Measurements from ENCODE around the gene ATG101. TPM values are rescaled to one million over a fixed set of nuclear protein-coding genes. Genes with fewer than 3 reads are reported as not detected.

Gene ATG101
- 10 to 100 TPM; 30.5 to 30.8 TPM for total RNA-seq

DNA sequence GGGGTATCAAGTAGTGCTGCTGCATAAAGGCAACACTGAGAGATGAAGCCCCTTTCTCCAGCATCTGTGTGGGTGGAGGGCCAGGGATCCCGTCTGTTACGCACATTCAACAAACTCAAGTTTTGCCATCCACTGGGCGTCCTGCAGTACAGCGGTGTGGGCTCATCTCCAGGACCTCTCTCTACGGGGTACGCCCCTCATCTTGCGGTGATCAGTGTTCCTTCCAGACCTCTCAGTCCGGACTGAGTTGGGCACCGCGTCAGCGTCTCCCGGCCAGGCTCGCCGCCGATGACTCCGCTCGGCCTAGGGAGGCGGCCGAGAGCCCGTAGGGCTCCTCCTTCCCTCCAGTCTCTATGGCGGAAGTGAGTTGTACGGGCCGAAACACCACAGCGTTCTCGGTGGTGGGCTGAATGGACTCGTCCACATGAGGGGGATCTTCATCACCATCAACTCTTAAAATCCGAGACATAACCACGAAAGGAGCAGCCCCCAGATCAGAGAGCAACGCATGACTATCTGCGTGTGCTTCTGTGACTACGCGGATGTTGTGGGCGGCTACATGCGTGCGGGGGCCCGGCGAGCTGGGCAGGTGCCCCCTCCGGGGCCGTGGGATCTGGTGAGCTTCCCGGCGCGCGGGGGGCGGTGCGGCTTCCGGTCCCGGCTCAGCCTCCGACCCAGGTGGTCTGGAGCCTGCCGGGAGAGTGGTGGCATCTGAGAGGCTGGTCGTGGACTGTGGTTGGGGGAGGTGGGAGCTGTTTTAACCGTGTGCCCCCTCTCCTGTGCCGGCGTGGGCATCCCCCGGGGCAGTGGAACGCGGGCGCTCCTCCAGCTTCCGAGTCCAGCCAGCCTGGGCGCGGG lies at the start of gene ATG101:
TSS of gene ATG101 (plus strand) at position 652 of the 858 bp plus-strand sequence. CDS start 3,673 bp downstream, outside the sequence.
- Mint-ChIP-seq H3K27ac (peak within 1 kb of the TSS; percentile 96), H3K36me3 (ENCODE audit: low read depth) (peaks cover 30% of the 10 kb centered on the region), H3K27me3 (peaks cover 7% of the 10 kb centered on the region), H3K4me3 (peak within 1 kb of the TSS; percentile 98), H3K9me3 (no peaks in the 10 kb centered on the region), H3K4me1 (peaks cover 62% of the 10 kb centered on the region)
- DNase-seq, result peak; percentile 88
- POLR2A ChIA-PET, result interaction anchor here (0.7 to 4.9 kb wide), 14 partner anchors 8 to 249 kb away, joined by 3 to 83 read pairs (median 4); partner anchors contain the start of genes NR4A1 and SMIM41
- CTCF ChIA-PET, result interaction anchor here (0.5 to 18.2 kb wide), 21 partner anchors 8 to 182 kb away, joined by 3 to 290 read pairs (median 4); partner anchors contain the start of genes NR4A1 and SMIM41

- ChIA-PET CTCF (interaction anchor here (0.6 to 12.6 kb wide), 14 partner anchors 10 to 197 kb away, joined by 3 to 309 read pairs (median 5); partner anchors contain the start of genes ATG101, SMIM41 and TAMALIN), POLR2A (interaction anchor here (0.6 to 11.8 kb wide), 6 partner anchors 13 to 49 kb away, joined by 3 to 117 read pairs (median 4); partner anchors contain the start of genes ATG101, NR4A1 and TAMALIN)
- Mint-ChIP-seq H3K27me3 (peaks cover 6% of the 10 kb centered on the region), H3K4me1 (peaks cover 38% of the 10 kb centered on the region), H3K9me3 (no peaks in the 10 kb centered on the region), H3K27ac (no peak overlapping the region), H3K36me3 (ENCODE audit: low read depth) (no peaks in the 10 kb centered on the region), H3K4me3 (no peak overlapping the region)
- DNase-seq, result peak; percentile 70
These were observed 49.0 kb upstream of the ATG101 start for GRCh38 chr12:52020539-52021336.

DNA sequence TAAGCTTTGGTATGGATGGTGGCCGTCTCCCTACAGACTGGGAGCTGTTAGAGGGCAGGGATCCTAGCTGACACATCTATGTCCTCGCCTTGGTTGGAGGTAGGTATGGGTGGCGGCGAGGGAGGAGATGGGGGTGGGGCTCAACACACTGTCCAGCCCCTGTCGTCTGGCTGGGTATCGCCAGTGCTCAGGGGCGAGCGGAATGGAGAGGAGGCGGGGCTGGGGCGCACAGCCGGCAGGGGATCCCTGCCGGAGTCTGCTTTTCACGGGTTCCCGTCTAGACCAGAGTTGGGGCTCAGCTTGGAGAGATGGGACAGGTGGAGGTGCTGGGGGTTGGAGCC lies 47.0 kb upstream of the ATG101 start:
- Mint-ChIP-seq H3K9me3 (no peaks in the 10 kb centered on the region), H3K4me1 (peaks cover 46% of the 10 kb centered on the region), H3K27me3 (peaks cover 6% of the 10 kb centered on the region), H3K27ac (peak overlapping the region; percentile 62), H3K4me3 (peak overlapping the region; percentile 86), H3K36me3 (ENCODE audit: low read depth) (no peaks in the 10 kb centered on the region)
- ChIA-PET CTCF (interaction anchor here (1.0 to 12.6 kb wide), 21 partner anchors 9 to 202 kb away, joined by 3 to 309 read pairs (median 8); partner anchors contain the start of genes ATG101, SMIM41 and TAMALIN), POLR2A (interaction anchor here (0.7 to 11.8 kb wide), 7 partner anchors 10 to 229 kb away, joined by 3 to 117 read pairs (median 5); partner anchors contain the start of genes ATG101 and TAMALIN)
- peak; percentile 49 for DNase-seq

- H3K36me3 Mint-ChIP-seq (ENCODE audit: low read depth), result no peaks in the 10 kb centered on the region
- H3K27ac Mint-ChIP-seq, result peak overlapping the region; percentile 98
- H3K27me3 Mint-ChIP-seq, result peaks cover 6% of the 10 kb centered on the region
- no peaks in the 10 kb centered on the region for H3K9me3 Mint-ChIP-seq
- ChIA-PET POLR2A (interaction anchor here (0.6 to 11.8 kb wide), 7 partner anchors 9 to 229 kb away, joined by 3 to 117 read pairs (median 5); partner anchors contain the start of genes ATG101 and TAMALIN), CTCF (interaction anchor here (1.0 to 12.6 kb wide), 21 partner anchors 9 to 202 kb away, joined by 3 to 309 read pairs (median 8); partner anchors contain the start of genes ATG101, SMIM41 and TAMALIN)
- H3K4me3 Mint-ChIP-seq, result peak overlapping the region; percentile 86
- peaks cover 46% of the 10 kb centered on the region for H3K4me1 Mint-ChIP-seq
- peak; percentile 93 for DNase-seq
These were observed 46.4 kb upstream of the ATG101 start for GRCh38 chr12:52023182-52023975.

DNA sequence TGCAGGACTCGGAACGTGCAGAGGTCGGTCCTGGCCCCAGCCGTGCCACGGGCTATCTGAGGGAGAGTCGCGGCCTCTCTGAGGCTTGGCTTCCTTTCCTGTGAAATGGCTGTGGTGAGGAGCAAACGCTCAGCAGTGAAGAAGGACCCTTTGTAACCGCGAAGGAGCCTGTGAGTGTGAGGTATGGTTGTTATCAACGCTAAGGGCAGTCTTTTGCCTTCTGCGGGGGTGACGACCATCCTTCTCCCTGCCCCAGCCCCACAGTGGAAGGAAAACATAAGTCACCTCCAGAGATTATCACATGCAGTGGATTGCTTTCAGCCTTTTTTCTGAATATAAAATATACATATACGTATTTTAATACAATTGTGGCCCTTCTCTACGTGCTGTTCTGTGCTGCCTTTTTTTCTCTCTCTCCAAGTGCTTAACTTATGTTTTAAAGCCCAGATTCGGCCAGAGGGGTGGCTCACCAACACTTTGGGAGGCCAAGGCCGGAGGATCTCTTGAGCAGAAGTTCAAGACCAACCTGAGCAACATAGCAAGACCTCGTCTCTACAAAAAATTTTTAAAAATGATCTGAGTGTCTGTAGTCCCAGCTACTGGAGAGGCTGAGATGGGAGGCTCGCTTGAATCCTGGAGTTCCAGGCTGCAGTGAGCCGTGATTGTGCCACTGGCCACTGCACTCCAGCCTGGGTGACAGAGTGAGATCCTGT lies 45.6 kb upstream of the ATG101 start:
- Mint-ChIP-seq H3K36me3 (ENCODE audit: low read depth) (no peaks in the 10 kb centered on the region), H3K4me1 (peaks cover 46% of the 10 kb centered on the region), H3K27ac (peak overlapping the region; percentile 98), H3K9me3 (no peaks in the 10 kb centered on the region), H3K27me3 (peaks cover 6% of the 10 kb centered on the region), H3K4me3 (peak overlapping the region; percentile 86)
- DNase-seq, result no peak
- ChIA-PET CTCF (interaction anchor here (1.1 to 12.6 kb wide), 35 partner anchors 8 to 542 kb away, joined by 3 to 309 read pairs (median 8); partner anchors contain the start of genes ATG101, NR4A1, SMIM41 and TAMALIN), POLR2A (interaction anchor here (1.2 to 11.8 kb wide), 10 partner anchors 12 to 228 kb away, joined by 3 to 117 read pairs (median 11); partner anchors contain the start of genes ATG101, NR4A1 and TAMALIN)

DNA sequence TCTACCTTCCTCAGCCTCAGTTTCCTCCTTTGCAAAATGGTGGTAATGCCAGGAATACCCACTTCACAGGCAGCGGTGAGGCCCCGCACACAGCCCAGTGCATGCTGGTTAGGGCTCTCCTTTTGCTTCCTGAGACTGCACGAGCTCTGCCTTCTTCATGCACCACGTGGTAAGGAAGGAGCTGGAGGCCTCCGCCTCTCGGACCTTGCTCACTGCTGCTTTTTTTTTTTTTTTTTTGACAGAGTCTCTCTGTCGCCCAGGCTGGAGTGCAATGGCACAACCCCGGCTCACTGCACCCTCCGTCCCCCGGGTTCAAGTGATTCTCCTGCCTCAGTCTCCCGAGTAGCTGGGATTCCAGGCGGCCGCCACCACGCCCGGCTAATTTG lies 44.9 kb upstream of the ATG101 start:
- H3K36me3 Mint-ChIP-seq (ENCODE audit: low read depth), result no peaks in the 10 kb centered on the region
- H3K27me3 Mint-ChIP-seq, result peaks cover 6% of the 10 kb centered on the region
- peak overlapping the region; percentile 86 for H3K4me3 Mint-ChIP-seq
- ChIA-PET POLR2A (interaction anchor here (0.8 to 11.8 kb wide), 16 partner anchors 12 to 849 kb away, joined by 3 to 117 read pairs (median 6); partner anchors contain the start of genes ATG101, NR4A1 and TAMALIN), CTCF (interaction anchor here (0.7 to 12.6 kb wide), 39 partner anchors 7 to 1476 kb away, joined by 3 to 309 read pairs (median 7); partner anchors contain the start of genes ATG101, EIF4B, NR4A1 and SMIM41)
- H3K27ac Mint-ChIP-seq, result peak overlapping the region; percentile 98
- H3K9me3 Mint-ChIP-seq, result no peaks in the 10 kb centered on the region
- peak; percentile 81 for DNase-seq
- peaks cover 46% of the 10 kb centered on the region for H3K4me1 Mint-ChIP-seq

DNA sequence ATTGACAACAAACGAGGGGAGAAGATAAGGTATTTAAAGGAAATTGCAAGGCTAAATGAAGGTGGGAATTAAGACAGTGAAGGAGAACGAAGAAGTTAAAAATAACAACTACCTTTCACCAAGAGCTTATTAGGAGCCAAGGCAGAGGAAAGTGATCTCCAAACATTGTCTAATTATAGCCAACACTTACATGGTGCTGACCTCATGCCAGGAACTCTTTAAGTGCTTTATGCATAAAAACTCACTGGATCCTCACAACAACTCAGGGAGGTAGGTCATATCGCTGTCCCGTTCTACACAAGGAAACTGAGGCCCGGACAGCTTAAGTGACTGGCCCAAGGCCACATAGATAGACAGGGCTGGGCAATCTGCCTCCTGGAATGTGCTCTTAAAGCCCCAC lies 43.5 kb upstream of the ATG101 start:
- CTCF ChIA-PET, result interaction anchor here (1.0 to 12.6 kb wide), 24 partner anchors 11 to 980 kb away, joined by 3 to 309 read pairs (median 25); partner anchors contain the start of genes ATG101, EIF4B, NR4A1 and SMIM41
- no peak for DNase-seq
- no peaks in the 10 kb centered on the region for H3K9me3 Mint-ChIP-seq
- peak overlapping the region; percentile 98 for H3K27ac Mint-ChIP-seq
- H3K27me3 Mint-ChIP-seq, result peaks cover 3% of the 10 kb centered on the region
- no peaks in the 10 kb centered on the region for H3K36me3 Mint-ChIP-seq (ENCODE audit: low read depth)
- no peak overlapping the region for H3K4me3 Mint-ChIP-seq
- H3K4me1 Mint-ChIP-seq, result peaks cover 33% of the 10 kb centered on the region
- POLR2A ChIA-PET, result interaction anchor here (0.8 to 11.8 kb wide), 13 partner anchors 9 to 95 kb away, joined by 3 to 117 read pairs (median 8); partner anchors contain the start of genes ATG101, NR4A1 and TAMALIN

GRCh38 chr12:52027085-52027843 lies 42.5 kb upstream of the ATG101 start:
- POLR2A ChIA-PET, result interaction anchor here (1.4 to 11.8 kb wide), 4 partner anchors 19 to 60 kb away, joined by 4 to 117 read pairs (median 55); partner anchors contain the start of genes ATG101 and TAMALIN
- H3K4me3 Mint-ChIP-seq, result no peak overlapping the region
- DNase-seq, result no peak

GRCh38 chr12:52029685-52030084 lies 40.1 kb upstream of the ATG101 start:
- H3K9me3 Mint-ChIP-seq, result no peaks in the 10 kb centered on the region
- no peaks in the 10 kb centered on the region for H3K36me3 Mint-ChIP-seq (ENCODE audit: low read depth)
- no peak overlapping the region for H3K4me3 Mint-ChIP-seq
- DNase-seq, result no peak
- peaks cover 35% of the 10 kb centered on the region for H3K4me1 Mint-ChIP-seq
- ChIA-PET CTCF (interaction anchor here (0.6 to 12.6 kb wide), 6 partner anchors 16 to 190 kb away, joined by 3 to 309 read pairs (median 3); partner anchors contain the start of genes ATG101 and SMIM41), POLR2A (no interaction called here)
- no peak overlapping the region for H3K27ac Mint-ChIP-seq
- H3K27me3 Mint-ChIP-seq, result peaks cover 5% of the 10 kb centered on the region

More at GRCh38 chr12:52027085-52027843, 42.5 kb upstream of the ATG101 start:
- Mint-ChIP-seq H3K36me3 (ENCODE audit: low read depth) (no peaks in the 10 kb centered on the region), H3K27me3 (peaks cover 3% of the 10 kb centered on the region), H3K9me3 (no peaks in the 10 kb centered on the region), H3K4me1 (peaks cover 31% of the 10 kb centered on the region), H3K27ac (no peak overlapping the region)
- CTCF ChIA-PET, result interaction anchor here (1.0 to 12.6 kb wide), 10 partner anchors 10 to 152 kb away, joined by 3 to 309 read pairs (median 47); partner anchors contain the start of genes ATG101 and SMIM41

DNA sequence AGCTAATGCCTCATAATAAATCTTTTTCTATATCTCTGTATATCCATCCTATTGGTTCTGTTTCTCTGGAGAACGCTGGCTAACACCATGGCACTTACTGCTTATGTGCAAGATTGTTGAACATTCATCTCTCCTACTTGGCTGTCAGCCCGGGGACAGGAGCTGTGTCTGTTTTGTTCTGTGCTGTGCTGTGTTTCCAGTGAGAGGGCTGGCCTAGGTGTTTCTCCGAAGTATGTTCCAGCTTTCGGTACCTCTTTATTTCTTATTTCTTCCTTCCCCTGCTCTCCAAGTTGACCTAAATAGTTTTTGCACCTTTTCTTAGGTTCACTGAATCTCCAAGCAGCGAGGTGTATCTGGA lies 37.4 kb upstream of the ATG101 start:
- Mint-ChIP-seq H3K4me1 (peaks cover 32% of the 10 kb centered on the region), H3K27me3 (peaks cover 19% of the 10 kb centered on the region), H3K27ac (peak overlapping the region; percentile 0), H3K9me3 (no peaks in the 10 kb centered on the region), H3K36me3 (ENCODE audit: low read depth) (no peaks in the 10 kb centered on the region), H3K4me3 (peak overlapping the region; percentile 60)
- POLR2A ChIA-PET, result interaction anchor here (0.7 to 2.9 kb wide), 10 partner anchors 9 to 49 kb away, joined by 3 to 18 read pairs (median 4); partner anchors contain the start of genes ATG101 and NR4A1
- CTCF ChIA-PET, result interaction anchor here (0.6 to 12.6 kb wide), 17 partner anchors 7 to 212 kb away, joined by 3 to 309 read pairs (median 5); partner anchors contain the start of genes ATG101, NR4A1 and SMIM41
- DNase-seq, result no peak
